GM18909 (cell line): ENCODE data around the gene ZDHHC1.
"Not testable (repeated sequence)": the region's sequence is repeated elsewhere in the genome, so short reads cannot be mapped to it uniquely, and the experiment has no call there.

Experiments
- ATAC-seq: cut with Tn5 transposase; IDR thresholded peaks from one replicate; pipeline ENCODE4 v1.9.1; 2021; ENCODE audit warnings: mild to moderate bottlenecking; ENCODE audit not compliant: unreplicated experiment, poor library complexity

ZDHHC1 gene

GRCh38 chr16:67432506-67432890, 16.2 kb upstream of the ZDHHC1 start:
- ATAC-seq = no peak

GRCh38 chr16:67431775-67432505, 15.7 kb upstream of the ZDHHC1 start:
- no peak for ATAC-seq

- no peak for ATAC-seq
Measured at GRCh38 chr16:67430977-67431774, 14.9 kb upstream of the ZDHHC1 start, which contains the start of gene HSD11B2. HSD11B2 (plus strand) TSS chr16:67431121; CDS start chr16:67431249, 128 bp downstream.

DNA sequence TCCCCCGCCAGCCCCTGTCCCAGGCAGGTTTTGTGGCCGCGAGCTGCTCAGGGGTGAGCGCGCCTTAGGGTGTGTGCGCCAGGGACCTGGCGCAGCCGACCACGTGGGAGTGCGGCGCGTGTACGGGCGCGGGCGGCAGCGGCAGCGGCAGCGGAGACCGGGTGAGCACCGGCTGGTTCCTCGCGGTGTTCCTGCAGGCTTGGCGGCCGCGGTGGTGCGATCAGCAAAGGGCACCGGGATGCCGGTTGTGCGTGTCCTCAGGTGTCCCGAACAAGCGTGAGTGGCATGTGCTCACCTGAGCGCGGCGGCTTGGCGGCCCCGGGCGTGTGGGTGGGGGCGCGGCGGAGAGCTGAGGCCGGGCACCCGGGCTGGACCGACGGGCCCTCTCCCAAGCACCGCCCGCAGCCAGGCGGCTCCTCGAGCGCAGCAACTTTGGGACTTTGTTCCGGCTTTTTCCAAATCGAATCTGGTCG, 14.3 kb upstream of the ZDHHC1 start:
- ATAC-seq = no peak

DNA sequence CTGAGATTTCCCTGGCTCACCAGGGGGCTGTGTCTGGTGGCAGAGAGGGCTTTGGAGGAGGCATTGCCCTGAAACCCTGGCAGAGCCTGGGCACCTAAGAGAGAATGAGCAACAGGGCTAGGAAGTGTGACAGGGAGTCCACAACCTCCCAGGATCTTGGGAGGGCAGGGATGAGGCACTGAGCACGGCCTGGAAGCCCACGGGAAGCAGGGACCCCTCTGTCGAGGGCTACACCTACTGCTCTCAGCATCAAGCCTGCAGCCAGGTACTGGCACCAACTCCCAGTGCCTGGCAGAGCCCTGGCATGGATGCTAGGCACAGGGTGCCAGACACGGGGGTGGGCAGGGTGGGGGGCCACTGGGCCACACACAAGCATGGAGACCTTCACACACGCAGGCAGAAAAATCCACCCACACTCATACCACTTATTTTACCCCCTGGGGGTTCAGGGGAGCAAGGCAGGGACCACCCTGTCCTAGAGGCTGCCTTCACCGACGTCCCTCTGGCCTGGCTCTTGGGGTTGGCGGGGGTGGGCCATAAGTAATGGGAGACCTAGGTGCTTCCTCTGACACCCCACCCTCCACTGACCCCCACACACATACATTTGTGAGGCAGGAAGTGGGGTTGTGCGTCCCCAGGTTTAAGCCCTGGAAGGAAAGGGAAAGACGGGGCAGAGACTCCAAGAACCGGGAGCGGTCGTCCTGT, 13.7 kb upstream of the ZDHHC1 start:
- ATAC-seq = no peak

GRCh38 chr16:67429053-67429798, 12.9 kb upstream of the ZDHHC1 start:
- no peak for ATAC-seq

DNA sequence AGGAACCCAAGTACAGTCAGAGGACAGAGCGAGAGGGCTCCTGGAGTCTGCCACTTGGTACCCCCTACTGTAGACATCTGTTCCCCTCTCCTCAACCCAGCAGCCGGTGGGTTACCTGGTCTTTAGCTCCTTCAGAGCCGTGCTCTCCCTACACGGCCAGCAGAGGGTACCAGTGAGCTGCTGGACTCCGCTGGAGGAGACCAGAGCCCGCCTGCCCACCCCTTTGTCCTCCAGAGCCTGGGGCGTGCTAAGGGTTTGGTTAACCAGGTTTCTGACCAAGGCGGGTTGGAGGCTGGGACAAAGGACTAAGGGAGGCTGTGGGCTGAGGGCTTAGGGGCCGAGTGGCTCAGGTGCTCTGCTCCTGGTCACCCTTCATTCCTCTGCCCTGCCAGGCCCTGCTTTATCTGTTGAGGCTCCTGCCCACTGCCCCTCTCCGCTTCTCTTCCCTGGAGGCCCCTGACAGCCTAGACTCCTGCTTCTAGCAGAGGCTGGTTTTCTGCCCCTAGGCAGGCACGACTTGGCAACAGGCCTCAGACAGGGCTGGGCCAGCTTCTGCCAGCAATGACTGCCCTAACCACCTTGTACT, 12.0 kb upstream of the ZDHHC1 start:
- ATAC-seq = no peak

DNA sequence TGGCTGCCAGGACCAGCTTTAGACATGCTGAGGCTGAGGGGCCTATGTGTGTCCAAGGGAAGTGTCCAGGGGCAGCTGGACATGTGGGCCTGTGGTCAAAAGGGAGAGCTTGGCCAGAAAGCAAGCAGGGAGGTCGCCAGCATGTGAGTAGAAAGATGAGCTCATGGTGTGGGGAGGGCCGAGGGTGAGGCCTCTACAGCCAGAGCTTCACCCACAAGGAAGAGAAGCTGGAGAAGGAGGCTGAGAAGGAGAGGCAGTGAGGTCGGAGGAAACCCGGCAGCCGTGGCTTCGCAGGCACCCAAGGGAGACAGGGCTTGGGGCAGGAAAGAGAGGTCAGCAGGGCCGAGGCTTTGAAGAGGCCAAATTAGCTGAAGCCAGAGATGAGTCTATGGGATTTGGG, 10.7 kb upstream of the ZDHHC1 start:
- no peak for ATAC-seq

DNA sequence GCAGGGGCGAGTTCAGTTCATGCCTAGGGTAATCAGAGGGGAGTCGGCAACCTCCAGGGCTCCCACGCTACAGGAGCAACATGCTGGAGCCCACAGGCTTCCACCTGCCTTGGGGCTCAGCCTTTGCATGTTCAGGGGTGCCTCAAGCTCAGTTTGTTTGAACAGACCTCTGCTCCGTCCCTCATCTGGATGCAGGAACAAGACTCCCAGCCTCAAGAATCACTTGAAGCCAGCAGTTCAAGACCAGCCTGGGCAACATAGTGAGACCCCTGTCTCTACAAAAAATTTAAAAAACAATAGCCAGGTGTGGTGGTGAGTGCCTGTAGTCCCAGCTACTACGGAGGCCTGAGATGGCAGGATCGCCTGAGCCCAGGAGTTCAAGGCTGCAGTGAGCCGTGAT, 9.7 kb upstream of the ZDHHC1 start:
- ATAC-seq = no peak

- no peak for ATAC-seq
Measured at GRCh38 chr16:67425580-67425979, 9.3 kb upstream of the ZDHHC1 start.

GRCh38 chr16:67425061-67425460, 8.8 kb upstream of the ZDHHC1 start:
- ATAC-seq = no peak

GRCh38 chr16:67424261-67424615, 8.0 kb upstream of the ZDHHC1 start:
- no peak for ATAC-seq

DNA sequence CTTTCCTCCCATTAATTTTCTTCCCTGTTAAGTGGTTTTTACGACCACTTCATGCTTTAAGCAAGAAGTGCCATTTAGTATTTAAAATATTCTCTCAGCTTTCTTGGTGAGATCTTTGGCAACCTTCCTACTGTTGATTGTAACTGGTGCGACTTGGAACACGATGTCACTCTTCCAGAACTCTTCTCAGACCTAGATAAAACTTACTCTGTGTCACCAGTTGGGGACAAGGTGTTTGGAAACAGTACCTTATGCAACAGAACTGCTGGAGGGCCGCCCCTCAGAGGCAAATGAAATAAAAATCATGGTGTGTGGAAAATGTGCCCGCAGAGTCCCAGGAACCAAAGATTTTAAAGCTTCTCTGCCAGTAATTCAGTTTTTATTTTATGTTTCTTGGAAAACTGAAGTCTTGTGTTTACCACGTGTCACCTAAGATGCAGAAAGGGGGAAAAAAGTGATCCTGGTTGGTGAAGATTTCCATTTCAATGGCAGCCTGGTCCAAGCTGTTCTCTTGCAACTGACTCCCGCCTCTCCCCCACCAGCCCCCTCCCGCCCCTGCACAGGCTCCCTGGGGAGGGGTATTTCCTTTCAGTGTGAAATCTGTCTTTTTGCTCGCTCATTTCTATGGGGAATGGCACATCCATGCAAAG, 7.5 kb upstream of the ZDHHC1 start:
- no peak for ATAC-seq

GRCh38 chr16:67423015-67423414, 6.7 kb upstream of the ZDHHC1 start:
- ATAC-seq = no peak

GRCh38 chr16:67421030-67421429, 4.8 kb upstream of the ZDHHC1 start:
- no peak for ATAC-seq

DNA sequence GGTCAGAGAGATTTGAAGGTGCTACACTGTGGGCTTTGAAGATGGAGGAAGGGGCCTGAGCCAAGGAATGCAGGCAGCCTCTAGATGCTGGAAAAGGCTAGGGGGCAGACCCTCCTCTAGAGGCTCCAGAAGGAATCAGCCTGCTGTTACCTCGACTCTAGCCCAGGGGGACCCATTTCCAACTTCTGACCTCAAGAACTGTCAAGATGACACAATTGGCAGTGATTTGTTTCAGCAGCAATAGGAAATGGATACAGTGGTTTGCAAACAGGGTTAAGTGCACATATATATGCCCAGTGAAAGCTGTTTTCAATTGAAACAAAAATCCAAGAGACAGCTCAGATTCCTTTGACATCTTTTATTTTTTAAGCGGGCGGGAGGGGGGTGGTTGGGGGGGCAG, 3.7 kb upstream of the ZDHHC1 start:
- ATAC-seq = no peak

- no peak for ATAC-seq
Measured at GRCh38 chr16:67419502-67419901, 3.2 kb upstream of the ZDHHC1 start.

GRCh38 chr16:67417333-67418061, 1.2 kb upstream of the ZDHHC1 start:
- ATAC-seq = no peak

GRCh38 chr16:67415421-67415820, 856 bp downstream of the ZDHHC1 start:
- not testable (repeated sequence) for ATAC-seq
